Lower leg skin (tissue), 4 donors: ENCODE results near the gene CAMKV. TPM values are rescaled to one million over a fixed set of nuclear protein-coding genes. Genes with fewer than 3 reads are reported as not detected.
"Not testable (repeated sequence)": the region's sequence is repeated elsewhere in the genome, so short reads cannot be mapped to it uniquely, and the experiment has no call there.

Experiments
- DNase-seq, 2 donors: peaks; one replicate each; pipeline ENCODE4 v3.0.0-alpha.2; 2019; ENCODE audit warnings: low spot score in 2 of 2
- H3K4me3 ChIP-seq: fragments of 200-600 bp; sonication (generic); 2 replicates; pipeline ENCODE4 v1.5.1; 2017; ENCODE audit warnings: mild to moderate bottlenecking, low read depth; ENCODE audit not compliant: poor library complexity, severe bottlenecking
- POLR2A ChIP-seq, 2 donors: fragments of 450-650 bp; IDR thresholded peaks; one replicate each; pipeline ENCODE4 v1.6.1; 2016 to 2017; ENCODE audit warnings: antibody characterized with exemption in 2 of 2, mild to moderate bottlenecking in 1 of 2, moderate library complexity in 1 of 2
- WGBS, 2 donors: methylation state at CpG; one replicate each; pipeline ENCODE4 v1.1.5; 2018; 5-methylcytosine and 5-hydroxymethylcytosine counted together
- intact Hi-C: fragments of 100-400 bp; cut with DNase I; formaldehyde crosslinking; loops from one replicate; pipeline ENCODE4 v1.15.0; 2023; ENCODE audit warnings: low total_unique reads
- total RNA-seq, 4 donors: library from RNA; depleted of rRNA; stranded (reverse); fragments of >200 nt; gene quantifications; one replicate each; pipeline ENCODE4 v1.1.0, GENCODE V29; 2016
- TF ChIP-seq, protein P1 (sequence below), 3 donors: fragments of 450-650 bp; IDR thresholded peaks; one replicate each; pipeline ENCODE4 v1.5.1; 2016; ENCODE audit warnings: antibody characterized with exemption in 3 of 3, mild to moderate bottlenecking in 3 of 3, moderate library complexity in 2 of 3

The CAMKV gene
- total RNA-seq, 4 donors from 2014 or later = not detected

DNA sequence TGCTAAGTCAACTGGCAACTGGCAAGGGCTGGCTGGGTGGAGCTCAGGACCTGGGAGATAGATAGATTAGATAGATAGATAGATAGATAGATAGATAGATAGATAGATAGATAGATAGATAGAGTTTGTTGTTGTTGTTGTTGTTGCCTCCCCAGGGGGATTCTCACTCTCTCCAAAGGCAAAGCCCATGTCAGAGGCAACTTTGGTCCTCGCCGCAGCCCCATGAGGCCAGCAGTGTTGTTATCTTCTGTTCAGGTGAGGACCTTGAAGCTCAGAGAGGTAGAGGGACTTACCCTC lies 41.4 kb upstream of the CAMKV start:
- WGBS, 2 donors = 96% methylated on average over 2 of the region's 2 CpGs
- no peak for DNase-seq
- H3K4me3 ChIP-seq = no peak overlapping the region
- intact Hi-C loops = no loop called here
- no peak for TF ChIP-seq POLR2A (IDR thresholded peaks at IDR 0.05)
- TF ChIP-seq, protein P1, sequence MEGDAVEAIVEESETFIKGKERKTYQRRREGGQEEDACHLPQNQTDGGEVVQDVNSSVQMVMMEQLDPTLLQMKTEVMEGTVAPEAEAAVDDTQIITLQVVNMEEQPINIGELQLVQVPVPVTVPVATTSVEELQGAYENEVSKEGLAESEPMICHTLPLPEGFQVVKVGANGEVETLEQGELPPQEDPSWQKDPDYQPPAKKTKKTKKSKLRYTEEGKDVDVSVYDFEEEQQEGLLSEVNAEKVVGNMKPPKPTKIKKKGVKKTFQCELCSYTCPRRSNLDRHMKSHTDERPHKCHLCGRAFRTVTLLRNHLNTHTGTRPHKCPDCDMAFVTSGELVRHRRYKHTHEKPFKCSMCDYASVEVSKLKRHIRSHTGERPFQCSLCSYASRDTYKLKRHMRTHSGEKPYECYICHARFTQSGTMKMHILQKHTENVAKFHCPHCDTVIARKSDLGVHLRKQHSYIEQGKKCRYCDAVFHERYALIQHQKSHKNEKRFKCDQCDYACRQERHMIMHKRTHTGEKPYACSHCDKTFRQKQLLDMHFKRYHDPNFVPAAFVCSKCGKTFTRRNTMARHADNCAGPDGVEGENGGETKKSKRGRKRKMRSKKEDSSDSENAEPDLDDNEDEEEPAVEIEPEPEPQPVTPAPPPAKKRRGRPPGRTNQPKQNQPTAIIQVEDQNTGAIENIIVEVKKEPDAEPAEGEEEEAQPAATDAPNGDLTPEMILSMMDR (IDR thresholded peaks at IDR 0.05) = no peak

DNA sequence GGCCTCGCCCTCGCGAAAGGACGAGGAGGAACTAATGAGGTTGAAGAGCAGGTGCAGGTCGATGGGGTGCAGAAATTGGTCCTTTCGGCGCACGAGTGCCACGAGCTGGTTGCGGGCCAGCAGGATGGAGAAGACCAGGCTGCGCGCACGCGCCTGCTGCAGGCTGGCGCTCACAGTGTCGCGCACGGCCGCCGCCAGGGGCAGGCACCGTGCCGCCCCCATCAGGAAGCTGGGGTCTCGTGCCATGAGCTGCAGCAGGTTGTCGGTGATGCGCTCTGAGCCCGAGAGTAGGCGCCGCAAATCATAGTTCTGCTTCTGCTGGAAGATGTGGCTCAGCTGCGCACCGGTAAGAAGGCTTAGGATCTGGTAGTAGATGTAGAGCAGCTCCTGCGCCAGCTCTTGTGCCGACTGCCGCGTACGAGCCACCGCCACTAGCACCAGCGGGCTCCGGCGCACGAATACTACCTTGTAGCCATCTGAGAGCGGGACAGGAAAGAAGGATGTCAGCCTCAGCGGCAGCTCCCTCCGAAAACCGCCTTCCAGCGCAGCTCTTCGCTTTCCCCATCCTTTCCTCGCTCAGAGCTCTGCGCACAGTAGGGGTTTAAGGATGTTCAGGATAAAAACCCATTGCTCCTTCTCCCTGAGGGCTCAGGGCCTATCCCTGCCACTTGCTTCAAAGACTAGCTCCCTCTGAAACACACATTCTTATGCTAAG lies 40.9 kb upstream of the CAMKV start:
- no peak for DNase-seq
- WGBS, 2 donors = 87 to 91% methylated on average over 48 of the region's 48 CpGs
- H3K4me3 ChIP-seq = no peak overlapping the region
- no peak for TF ChIP-seq POLR2A (IDR thresholded peaks at IDR 0.05)
- TF ChIP-seq, protein P1 (IDR thresholded peaks at IDR 0.05) = no peak
- intact Hi-C loops = no loop called here

DNA sequence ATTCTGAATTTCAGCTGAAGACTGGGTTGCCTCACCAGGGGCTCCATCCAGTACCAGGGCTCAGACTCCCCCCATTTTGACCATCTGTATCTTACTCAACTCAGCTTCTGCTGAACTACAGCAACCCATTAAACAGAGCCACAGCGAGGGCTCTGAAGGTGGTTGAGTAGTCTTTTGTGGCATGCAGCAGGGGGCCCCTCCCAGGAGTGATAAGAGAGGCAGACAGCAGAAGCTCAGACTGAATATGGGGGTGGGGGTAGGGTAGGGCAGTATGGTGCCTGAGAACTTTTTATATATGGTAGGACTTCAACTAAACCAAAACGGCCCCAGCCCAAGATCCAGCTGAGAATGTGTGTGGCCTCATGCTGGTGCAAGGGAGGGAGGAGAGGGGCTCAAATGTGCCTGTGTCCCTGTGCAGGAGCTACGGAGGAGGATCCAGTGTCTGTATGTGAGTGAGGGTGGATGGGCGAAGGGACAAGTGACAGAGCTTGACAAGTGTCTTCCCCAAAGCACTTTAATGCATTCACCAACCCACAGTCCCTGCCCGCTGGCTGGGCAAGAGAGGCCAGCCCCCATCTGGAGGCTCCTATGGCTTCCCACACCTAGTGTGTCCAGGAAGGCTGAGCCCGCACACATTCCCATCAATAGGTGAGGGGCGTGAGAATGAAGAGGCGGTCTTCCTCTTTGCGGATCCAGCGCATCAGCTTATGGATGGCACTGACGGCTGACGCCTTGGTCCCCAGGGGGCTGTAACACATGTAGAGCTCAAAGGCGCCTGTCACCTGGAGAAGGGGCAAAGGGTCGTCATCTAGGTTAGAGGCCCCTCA lies 38.9 kb upstream of the CAMKV start:
- no peak for TF ChIP-seq POLR2A (IDR thresholded peaks at IDR 0.05)
- TF ChIP-seq, protein P1 (IDR thresholded peaks at IDR 0.05) = no peak

DNA sequence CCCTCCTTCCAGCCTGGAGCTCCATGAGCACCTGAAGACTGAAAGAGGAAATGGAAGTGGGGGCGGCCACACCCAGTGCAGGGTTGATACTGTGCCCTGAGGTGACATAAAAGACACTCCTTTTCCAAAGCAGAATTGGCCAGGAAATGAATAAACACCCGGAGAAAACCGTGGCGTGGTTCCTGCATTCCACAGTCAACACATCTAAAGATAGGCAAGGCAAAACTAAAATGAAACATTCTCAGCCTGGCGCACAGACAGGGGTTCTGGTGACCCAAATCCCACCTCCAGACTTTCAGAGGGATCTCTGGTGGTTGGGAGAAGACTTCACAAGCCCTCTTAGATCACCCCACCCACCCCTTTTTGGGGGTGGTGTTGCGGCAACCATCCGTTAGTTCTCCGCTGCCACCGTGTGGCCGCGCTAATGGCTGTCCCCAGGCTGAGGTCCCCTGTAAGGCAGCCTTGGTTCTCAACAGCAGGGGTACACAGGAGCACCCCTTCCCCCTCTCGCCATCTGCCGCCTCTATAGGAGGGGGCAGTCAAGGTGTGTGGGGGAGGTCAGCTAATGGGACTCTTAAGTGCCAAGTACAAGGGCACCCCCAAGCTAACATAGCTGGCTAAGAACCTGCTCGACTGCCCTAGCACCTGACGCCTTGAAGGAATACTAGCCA lies 36.5 kb upstream of the CAMKV start:
- no peak overlapping the region for H3K4me3 ChIP-seq
- intact Hi-C loops = no loop called here

More for the DNA sequence above, 38.9 kb upstream of the CAMKV start:
- intact Hi-C loops = no loop called here
- DNase-seq = no peak
- WGBS, 2 donors = 92 to 93% methylated on average over 12 to 14 of the region's 14 CpGs
- no peak overlapping the region for H3K4me3 ChIP-seq

DNA sequence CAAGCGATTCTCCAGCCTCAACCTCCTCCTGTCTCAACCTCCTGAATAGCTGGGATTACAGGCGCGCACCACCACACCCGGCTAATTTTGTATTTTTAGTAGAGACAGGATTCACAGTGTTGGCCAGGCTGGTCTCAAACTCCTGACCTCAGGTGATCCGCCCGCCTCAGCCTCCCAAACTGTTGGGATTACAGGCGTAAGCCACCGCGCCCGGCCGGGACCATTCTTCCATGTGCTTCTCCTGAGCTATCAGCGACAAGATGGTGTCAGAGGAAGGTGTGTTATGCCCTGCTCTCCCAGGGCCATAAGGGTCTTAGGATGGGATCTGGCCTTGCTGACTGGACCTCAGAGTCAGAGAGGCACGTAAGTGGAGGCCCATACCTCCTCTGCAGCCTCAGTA lies 34.7 kb upstream of the CAMKV start:
- intact Hi-C loops, DNase-seq, H3K4me3 ChIP-seq: not testable (repeated sequence)
- 94 to 96% methylated on average over 13 of the region's 13 CpGs for WGBS, 2 donors

More for the DNA sequence above, 36.5 kb upstream of the CAMKV start:
- DNase-seq = no peak
- TF ChIP-seq, protein P1 (IDR thresholded peaks at IDR 0.05) = no peak
- TF ChIP-seq POLR2A (IDR thresholded peaks at IDR 0.05) = no peak
- 7 to 13% methylated on average over 15 of the region's 15 CpGs for WGBS, 2 donors
